GM23338 (cell line): ENCODE results near the gene DNM2. TPM values are rescaled to one million over a fixed set of nuclear protein-coding genes. Genes with fewer than 3 reads are reported as not detected.

Experiments
- ATAC-seq: fragments of 200-7000 bp; cut with Tn5 transposase; 3 replicates; pipeline ENCODE4 v1.9.1; 2020
- DNase-seq: peaks from one replicate; pipeline ENCODE4 v3.0.0-alpha.2; 2015; ENCODE audit warnings: low spot score
- H2AFZ ChIP-seq: fragments of 200-600 bp; sonication (generic); 2 replicates; pipeline ENCODE4 v1.8.0; 2016; ENCODE audit warnings: antibody characterized with exemption, mild to moderate bottlenecking, moderate library complexity
- H3F3A ChIP-seq: fragments of 200-600 bp; sonication (generic); replicated peaks from 2 replicates; pipeline ENCODE4 v1.8.0; 2017; ENCODE audit warnings: antibody characterized with exemption, mixed run types, low read depth
- H3K27ac ChIP-seq: fragments of 200-600 bp; sonication (generic); 2 replicates; pipeline ENCODE4 v1.6.1; 2016; ENCODE audit warnings: low read depth
- H3K27me3 ChIP-seq: fragments of 200-600 bp; sonication (generic); 2 replicates; pipeline ENCODE4 v1.8.0; 2016; ENCODE audit warnings: mild to moderate bottlenecking, mixed run types, moderate library complexity; ENCODE audit not compliant: insufficient read depth
- H3K36me3 ChIP-seq: fragments of 200-600 bp; sonication (generic); 2 replicates; pipeline ENCODE4 v1.8.0; 2016; ENCODE audit warnings: mild to moderate bottlenecking; ENCODE audit not compliant: insufficient read depth
- H3K4me1 ChIP-seq: fragments of 200-600 bp; sonication (generic); 2 replicates; pipeline ENCODE4 v1.8.0; 2016; ENCODE audit warnings: mild to moderate bottlenecking, moderate library complexity; ENCODE audit not compliant: insufficient read depth
- H3K4me2 ChIP-seq: fragments of 200-600 bp; sonication (generic); 2 replicates; pipeline ENCODE4 v1.7.1; 2017; ENCODE audit warnings: mixed run types
- H3K4me3 ChIP-seq: fragments of 200-600 bp; sonication (generic); 2 replicates; pipeline ENCODE4 v1.6.1; 2016; ENCODE audit warnings: mixed run types
- H3K79me2 ChIP-seq: fragments of 200-600 bp; sonication (generic); replicated peaks from 2 replicates; pipeline ENCODE4 v1.8.0; 2017; ENCODE audit warnings: mild to moderate bottlenecking; ENCODE audit not compliant: insufficient read depth
- H3K9me2 ChIP-seq: fragments of 200-600 bp; sonication (generic); 2 replicates; pipeline ENCODE4 v1.8.0; 2017; ENCODE audit not compliant: insufficient read depth
- H4K20me1 ChIP-seq: fragments of 200-600 bp; sonication (generic); replicated peaks from 2 replicates; pipeline ENCODE4 v1.8.0; 2017; ENCODE audit warnings: mild to moderate bottlenecking; ENCODE audit not compliant: insufficient read depth
- H3K27ac Mint-ChIP-seq: 2 replicates; pipeline ENCODE4 v1.8.0; 2020; ENCODE audit warnings: inconsistent platforms, mild to moderate bottlenecking, moderate library complexity, mixed read lengths
- H3K27me3 Mint-ChIP-seq: 3 replicates; pipeline ENCODE4 v1.8.0; 2022; ENCODE audit warnings: low read depth, mild to moderate bottlenecking, moderate library complexity, mixed read lengths, inconsistent platforms; ENCODE audit not compliant: insufficient read depth, poor library complexity
- H3K36me3 Mint-ChIP-seq: 3 replicates; pipeline ENCODE4 v1.8.0; 2021; ENCODE audit warnings: low read depth, mild to moderate bottlenecking, inconsistent platforms, moderate library complexity, mixed read lengths
- H3K4me1 Mint-ChIP-seq: 3 replicates; pipeline ENCODE4 v1.8.0; 2020; ENCODE audit warnings: mild to moderate bottlenecking, inconsistent platforms, mixed read lengths
- H3K4me3 Mint-ChIP-seq: 3 replicates; pipeline ENCODE4 v1.8.0; 2021; ENCODE audit warnings: moderate library complexity, mild to moderate bottlenecking, inconsistent platforms, mixed read lengths
- H3K9me3 Mint-ChIP-seq: 3 replicates; pipeline ENCODE4 v1.8.0; 2020; ENCODE audit warnings: moderate library complexity, mild to moderate bottlenecking, inconsistent platforms, mixed read lengths
- CTCF ChIP-seq, 2 experiments: fragments of 200-600 bp in 1 of 2; sonication (generic) in 1 of 2; conservative IDR thresholded peaks; 2 replicates each; pipeline versions ENCODE4 v1.5.1 to v1.6.1; 2016 to 2017; ENCODE audit warnings: antibody characterized with exemption in 2 of 2, low read depth in 2 of 2, mild to moderate bottlenecking in 2 of 2, moderate library complexity in 1 of 2
- EZH2 ChIP-seq: fragments of 200-600 bp; sonication (generic); IDR thresholded peaks from one replicate; pipeline ENCODE4 v1.8.0; 2017; ENCODE audit warnings: antibody characterized with exemption, mild to moderate bottlenecking, low read depth; ENCODE audit not compliant: unreplicated experiment
- EZH2phosphoT487 ChIP-seq: fragments of 200-600 bp; sonication (generic); IDR thresholded peaks from one replicate; pipeline ENCODE4 v1.8.1; 2018; ENCODE audit warnings: antibody characterized with exemption; ENCODE audit not compliant: unreplicated experiment
- NANOG ChIP-seq: IDR thresholded peaks from 2 replicates; pipeline ENCODE4 v1.6.1; 2016; ENCODE audit warnings: antibody characterized with exemption, borderline replicate concordance
- STAT1 ChIP-seq: IDR thresholded peaks from one replicate; pipeline ENCODE4 v1.6.1; 2016; ENCODE audit warnings: antibody characterized with exemption; ENCODE audit not compliant: unreplicated experiment
- ZNF114 ChIP-seq: fragments of 250-450 bp; sonication (Bioruptor Pico); IDR thresholded peaks from 2 replicates; pipeline ENCODE4 v1.5.0; 2020; ENCODE audit warnings: mild to moderate bottlenecking, moderate library complexity
- ZNF462 ChIP-seq: fragments of 250-450 bp; sonication (Bioruptor Pico); IDR thresholded peaks from 2 replicates; pipeline ENCODE4 v1.5.0; 2020; ENCODE audit warnings: mild to moderate bottlenecking, moderate library complexity
- polyA plus RNA-seq: library from polyadenylated mRNA; unstranded; fragments of >200 nt; fragmentation: Nextera tagmentation; extraction: Ambion mirVana; gene quantifications from 2 replicates; pipeline ENCODE4 v1.2.1, GENCODE V29; 2016
- total RNA-seq: library from RNA; depleted of rRNA; stranded (reverse); fragments of >200 nt; shearing (Covaris generic); gene quantifications from 2 replicates; pipeline ENCODE4 v1.2.3, GENCODE V29; 2014
- TF ChIP-seq, protein P1 (sequence below): IDR thresholded peaks from one replicate; pipeline ENCODE4 v1.6.1; 2018; ENCODE audit warnings: antibody characterized with exemption; ENCODE audit not compliant: unreplicated experiment

The DNM2 gene
- total and polyA plus RNA-seq, 2 experiments from 2014 or later: 40.7 to 138 TPM

DNA sequence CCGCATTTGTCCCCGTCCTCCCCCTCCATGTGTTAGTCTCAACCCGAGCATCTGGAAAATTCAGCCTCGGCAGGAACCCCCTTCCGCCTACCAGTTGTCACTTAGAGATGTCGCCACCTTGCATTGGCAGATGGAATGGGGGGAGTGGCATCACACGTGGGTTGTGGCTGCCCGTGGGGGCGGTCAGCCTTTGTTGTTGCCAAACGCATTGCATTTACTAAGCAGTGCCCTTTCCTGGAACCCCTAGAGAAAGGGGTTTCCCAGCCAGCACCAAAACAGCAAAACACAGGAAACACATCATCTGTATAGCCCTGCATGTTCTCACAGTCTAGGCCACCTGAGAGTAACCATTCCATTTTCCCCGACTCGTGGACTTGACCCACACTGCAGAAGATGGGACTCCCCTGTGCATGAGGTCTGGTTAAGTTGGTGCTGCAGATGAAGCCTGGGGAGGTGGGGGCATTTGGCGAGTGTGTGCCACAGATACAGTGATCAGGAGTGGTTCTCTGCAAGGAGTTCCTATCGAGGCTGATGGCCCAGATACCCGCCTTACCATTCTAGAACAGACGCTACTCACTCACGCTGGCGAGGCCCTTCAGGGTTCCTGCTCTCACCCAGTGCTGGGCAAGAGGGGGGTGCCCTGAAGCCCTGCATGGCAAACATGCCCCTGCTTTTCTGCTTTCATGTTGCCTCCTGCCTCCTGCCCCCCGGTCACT, 79.8 kb downstream of the DNM2 start (continued):
- TF ChIP-seq ZNF462 (CRISPR knock-in tag): no peak

DNA sequence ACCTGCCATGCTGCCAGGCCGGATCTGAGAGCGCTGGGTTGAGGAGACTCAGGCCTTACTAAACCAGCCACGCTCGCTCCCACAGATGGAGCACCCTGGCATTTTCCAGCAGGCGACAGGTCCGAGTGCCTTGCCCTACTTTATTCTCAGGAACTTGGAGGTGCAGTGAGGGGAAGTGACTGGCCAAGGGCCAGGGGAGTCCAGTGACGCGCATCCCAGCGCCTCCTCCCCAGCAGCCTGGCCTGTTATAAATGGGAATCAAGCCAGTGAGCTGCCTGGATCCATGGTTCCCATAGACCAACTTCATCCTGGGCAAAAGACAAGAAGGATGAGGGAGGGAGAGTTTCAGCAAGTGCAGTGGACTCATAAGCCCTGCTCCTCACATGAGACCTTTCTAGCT, 82.6 kb downstream of the DNM2 start:
- Histone ChIP-seq H3K9me2 (no peaks in the 10 kb centered on the region), H3K4me3 (no peak overlapping the region), H2AFZ (no peak overlapping the region), H3F3A (no peaks in the 10 kb centered on the region), H3K4me1 (no peaks in the 10 kb centered on the region), H3K4me2 (no peak overlapping the region), H3K27ac (no peak overlapping the region), H3K79me2 (no peaks in the 10 kb centered on the region), H3K27me3 (no peaks in the 10 kb centered on the region), H4K20me1 (no peaks in the 10 kb centered on the region; the same call in 1 of the 2 replicates), H3K36me3 (peaks cover under 1% of the 10 kb centered on the region; the same call in 1 of the 2 replicates)
- DNase-seq (no peak), ATAC-seq (no peak)
- Mint-ChIP-seq H3K4me1 (no peaks in the 10 kb centered on the region), H3K36me3 (peaks cover 38% of the 10 kb centered on the region), H3K27ac (no peak overlapping the region), H3K27me3 (peaks cover 2% of the 10 kb centered on the region), H3K9me3 (no peaks in the 10 kb centered on the region), H3K4me3 (no peak overlapping the region)
- no peak for TF ChIP-seq STAT1
- no peak for TF ChIP-seq EZH2
- no peak for TF ChIP-seq ZNF114 (CRISPR knock-in tag)
- no peak for TF ChIP-seq EZH2phosphoT487
- TF ChIP-seq, protein P1, sequence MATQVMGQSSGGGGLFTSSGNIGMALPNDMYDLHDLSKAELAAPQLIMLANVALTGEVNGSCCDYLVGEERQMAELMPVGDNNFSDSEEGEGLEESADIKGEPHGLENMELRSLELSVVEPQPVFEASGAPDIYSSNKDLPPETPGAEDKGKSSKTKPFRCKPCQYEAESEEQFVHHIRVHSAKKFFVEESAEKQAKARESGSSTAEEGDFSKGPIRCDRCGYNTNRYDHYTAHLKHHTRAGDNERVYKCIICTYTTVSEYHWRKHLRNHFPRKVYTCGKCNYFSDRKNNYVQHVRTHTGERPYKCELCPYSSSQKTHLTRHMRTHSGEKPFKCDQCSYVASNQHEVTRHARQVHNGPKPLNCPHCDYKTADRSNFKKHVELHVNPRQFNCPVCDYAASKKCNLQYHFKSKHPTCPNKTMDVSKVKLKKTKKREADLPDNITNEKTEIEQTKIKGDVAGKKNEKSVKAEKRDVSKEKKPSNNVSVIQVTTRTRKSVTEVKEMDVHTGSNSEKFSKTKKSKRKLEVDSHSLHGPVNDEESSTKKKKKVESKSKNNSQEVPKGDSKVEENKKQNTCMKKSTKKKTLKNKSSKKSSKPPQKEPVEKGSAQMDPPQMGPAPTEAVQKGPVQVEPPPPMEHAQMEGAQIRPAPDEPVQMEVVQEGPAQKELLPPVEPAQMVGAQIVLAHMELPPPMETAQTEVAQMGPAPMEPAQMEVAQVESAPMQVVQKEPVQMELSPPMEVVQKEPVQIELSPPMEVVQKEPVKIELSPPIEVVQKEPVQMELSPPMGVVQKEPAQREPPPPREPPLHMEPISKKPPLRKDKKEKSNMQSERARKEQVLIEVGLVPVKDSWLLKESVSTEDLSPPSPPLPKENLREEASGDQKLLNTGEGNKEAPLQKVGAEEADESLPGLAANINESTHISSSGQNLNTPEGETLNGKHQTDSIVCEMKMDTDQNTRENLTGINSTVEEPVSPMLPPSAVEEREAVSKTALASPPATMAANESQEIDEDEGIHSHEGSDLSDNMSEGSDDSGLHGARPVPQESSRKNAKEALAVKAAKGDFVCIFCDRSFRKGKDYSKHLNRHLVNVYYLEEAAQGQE: no peak
- TF ChIP-seq NANOG: no peak
- TF ChIP-seq CTCF (conservative IDR thresholded peaks at IDR 0.05; ENCODE audit: low read depth in 2 of 2): no peak
